Mesangial cell (primary cell): ENCODE results near the gene DEFB116. TPM values are rescaled to one million over a fixed set of nuclear protein-coding genes. Genes with fewer than 3 reads are reported as not detected.

Experiments
- total RNA-seq: library from RNA; depleted of rRNA; stranded (reverse); fragments of >200 nt; gene quantifications from 2 replicates; pipeline ENCODE4 v1.2.3, GENCODE V29; 2015

DEFB116 gene, protein sequence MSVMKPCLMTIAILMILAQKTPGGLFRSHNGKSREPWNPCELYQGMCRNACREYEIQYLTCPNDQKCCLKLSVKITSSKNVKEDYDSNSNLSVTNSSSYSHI
- total RNA-seq, result not detected in 2 replicates

DNA sequence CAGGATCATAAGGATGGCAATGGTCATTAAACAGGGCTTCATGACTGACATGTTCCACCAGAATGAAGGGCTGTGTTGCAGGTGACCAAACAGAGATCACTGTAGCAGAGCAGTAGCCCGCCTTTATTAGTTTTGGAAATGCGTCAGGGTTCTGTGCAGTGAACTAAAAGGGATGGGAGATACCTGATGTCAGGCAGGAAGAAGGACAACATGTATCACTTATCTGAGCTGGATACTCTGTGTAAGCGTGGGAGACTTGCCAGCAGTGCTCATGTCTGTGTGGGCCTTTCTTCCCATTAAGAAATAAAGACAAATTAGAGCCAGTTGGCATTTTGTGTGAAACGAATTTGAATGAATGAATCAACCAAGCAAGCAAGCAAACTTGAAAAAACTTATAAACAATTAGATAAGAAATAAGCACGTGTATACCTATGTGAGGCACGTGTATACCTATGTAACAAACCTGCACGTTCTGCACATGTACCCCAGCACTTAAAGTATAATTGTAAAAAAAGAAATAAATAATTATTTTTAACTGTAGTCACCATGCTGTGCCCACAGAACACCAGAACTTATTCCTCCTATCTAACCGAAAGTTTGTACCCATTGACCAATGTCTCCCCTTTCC lies at the start of gene DEFB116:
DEFB116 (minus strand) TSS at position 51 of the 628 bp plus-strand sequence; CDS start at position 51, 0 bp downstream.

DNA sequence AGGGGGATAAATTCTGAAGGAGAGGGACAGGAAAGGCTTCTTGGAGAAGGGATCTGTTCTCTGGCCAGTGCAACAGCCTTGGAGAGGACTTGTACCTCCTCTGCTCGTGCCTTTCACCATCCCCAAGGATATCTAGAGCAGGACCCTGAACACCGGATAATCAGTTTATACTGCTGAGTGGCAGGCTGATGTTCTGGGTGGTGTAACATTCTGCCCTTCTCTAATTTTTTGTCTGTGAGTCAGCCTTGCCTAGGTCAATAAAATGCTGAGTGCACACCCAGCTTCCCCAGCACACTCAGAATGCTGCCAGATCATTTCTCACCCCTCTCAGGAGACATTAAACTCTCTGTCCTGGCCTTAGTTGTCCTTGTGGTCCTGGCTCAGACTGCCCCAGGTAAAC lies 51.0 kb downstream of the DEFB116 start, which contains the start of gene DEFB115:
DEFB115 (plus strand) TSS at position 301 of the 400 bp plus-strand sequence; CDS start at position 301, 0 bp downstream.

Other genes with a start within 250 kb of the DEFB116 start
- gene DEFB115, start 50.9 kb downstream of the DEFB116 start, total RNA-seq, result not detected in 2 replicates
- not detected in 2 replicates for gene DEFB118, start 60.0 kb upstream of the DEFB116 start, total RNA-seq
- gene DEFB119, start 82.0 kb upstream of the DEFB116 start, total RNA-seq, result not detected in 2 replicates
- not detected in 2 replicates for gene DEFB121, start 97.6 kb upstream of the DEFB116 start, total RNA-seq
- not detected in 2 replicates for gene DEFB123, start 132.0 kb upstream of the DEFB116 start, total RNA-seq
- not detected in 2 replicates for gene DEFB124, start 166.5 kb upstream of the DEFB116 start, total RNA-seq
- gene REM1, start 166.7 kb upstream of the DEFB116 start, total RNA-seq, result not detected in 2 replicates
- 116 and 120 TPM in 2 replicates for gene HM13, start 205.9 kb upstream of the DEFB116 start, total RNA-seq